SH-SY5Y (cell line): ENCODE results near the gene PRUNE1.

Experiments used
- GATA2 ChIP-seq: IDR thresholded peaks from 2 replicates; pipeline ENCODE4 v1.6.1; 2011; ENCODE audit warnings: mild to moderate bottlenecking, low read depth, low read length
- GATA3 ChIP-seq: IDR thresholded peaks from 2 replicates; pipeline ENCODE4 v1.6.1; 2011; ENCODE audit warnings: low read depth, mild to moderate bottlenecking, low read length, moderate library complexity

Gene PRUNE1

DNA sequence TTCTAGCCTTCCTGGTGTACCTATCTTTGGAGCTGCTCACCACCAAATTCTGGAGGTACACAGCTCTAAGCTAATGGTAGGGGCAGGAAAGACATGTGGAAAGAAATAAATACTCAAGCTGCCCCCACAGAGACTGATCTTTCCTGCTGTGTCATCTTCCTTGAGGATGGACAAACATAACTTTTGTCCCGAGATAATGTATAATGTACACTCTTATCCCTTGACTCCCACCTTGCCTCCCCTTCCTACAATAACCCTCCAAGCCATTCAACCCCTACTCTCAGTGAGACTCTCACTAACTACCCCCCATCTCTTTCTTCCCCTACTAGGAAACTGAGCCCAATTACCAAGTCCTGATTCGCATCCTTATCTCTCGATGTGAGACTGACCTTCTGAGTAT, 14.0 kb upstream of the PRUNE1 start:
- TF ChIP-seq GATA3 (no peak), GATA2 (no peak)

DNA sequence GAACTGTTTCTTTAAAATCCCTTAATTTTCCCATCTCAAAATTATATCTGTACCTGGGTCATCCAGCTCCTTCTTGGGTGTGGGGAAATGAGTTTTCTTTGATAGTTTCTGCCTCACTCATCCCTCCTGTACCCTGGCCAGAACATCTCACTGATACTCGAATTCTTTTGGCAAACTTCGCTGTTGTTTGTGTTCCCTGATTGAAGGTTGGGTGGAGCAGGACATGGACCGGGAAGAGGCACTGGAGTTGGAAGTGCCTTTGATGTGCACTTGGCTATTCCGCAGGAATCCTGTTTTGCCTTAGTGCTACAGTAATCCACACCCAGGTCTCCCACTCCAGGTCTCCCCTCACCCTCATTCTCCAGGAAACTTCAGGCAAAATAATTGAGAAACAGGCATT, 12.8 kb upstream of the PRUNE1 start:
- TF ChIP-seq GATA2 (no peak), GATA3 (no peak)

DNA sequence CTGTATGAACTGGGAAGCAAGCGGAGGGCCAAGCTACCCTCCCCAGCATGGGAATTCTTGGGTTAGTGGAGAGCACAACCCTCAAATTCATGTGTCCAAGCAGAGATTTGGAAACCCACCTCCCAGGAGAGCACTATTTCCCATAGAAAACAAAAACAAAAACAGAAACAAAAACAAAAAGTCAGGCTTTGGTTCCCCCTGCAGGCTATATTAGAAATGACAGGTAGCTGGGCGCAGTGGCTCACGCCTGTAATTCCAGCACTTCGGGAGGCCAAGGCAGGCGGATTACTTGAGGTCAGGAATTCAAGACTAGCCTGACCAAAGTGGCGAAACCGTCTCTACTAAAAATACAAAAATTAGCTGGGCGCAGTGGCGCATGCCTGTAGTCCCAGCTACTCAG, 12.4 kb upstream of the PRUNE1 start:
- TF ChIP-seq GATA2: no peak
- TF ChIP-seq GATA3: no peak

- TF ChIP-seq GATA3 (no peak), GATA2 (no peak)
Observed at GRCh38 chr1:150997126-150997872, 10.9 kb upstream of the PRUNE1 start.

- TF ChIP-seq GATA3 (no peak), GATA2 (no peak)
Observed at GRCh38 chr1:150997949-150998348, 10.3 kb upstream of the PRUNE1 start.

DNA sequence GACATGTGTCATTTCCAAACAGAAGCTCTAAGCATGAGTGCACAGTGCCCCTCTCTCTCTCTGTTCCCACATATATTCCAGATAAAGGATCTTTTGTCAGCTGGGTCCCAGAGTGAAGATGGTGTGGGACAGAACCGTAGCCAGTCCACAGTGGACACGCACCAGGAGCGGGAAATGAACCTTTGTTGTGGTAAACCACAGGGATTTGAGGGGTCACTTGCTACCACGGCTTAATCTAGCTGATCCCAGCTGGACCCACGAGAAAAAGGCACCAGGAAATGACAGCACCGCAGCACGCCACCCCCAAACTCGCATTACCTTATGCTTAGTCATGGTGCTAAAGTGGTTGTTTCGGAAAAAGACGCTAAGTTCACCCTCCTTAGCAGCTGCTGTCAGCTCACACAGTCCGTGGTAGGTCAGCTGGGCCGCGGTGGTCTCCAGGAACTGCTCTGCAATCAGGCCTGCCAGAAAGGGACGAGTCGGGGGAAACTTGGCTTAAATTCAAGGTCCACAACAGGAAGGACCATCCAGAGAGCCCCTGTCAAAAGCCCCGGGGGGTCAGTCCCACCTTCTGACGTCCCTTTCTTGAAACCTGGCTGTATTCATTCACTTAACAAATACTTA, 9.1 kb upstream of the PRUNE1 start:
- TF ChIP-seq GATA2: no peak
- TF ChIP-seq GATA3: no peak

DNA sequence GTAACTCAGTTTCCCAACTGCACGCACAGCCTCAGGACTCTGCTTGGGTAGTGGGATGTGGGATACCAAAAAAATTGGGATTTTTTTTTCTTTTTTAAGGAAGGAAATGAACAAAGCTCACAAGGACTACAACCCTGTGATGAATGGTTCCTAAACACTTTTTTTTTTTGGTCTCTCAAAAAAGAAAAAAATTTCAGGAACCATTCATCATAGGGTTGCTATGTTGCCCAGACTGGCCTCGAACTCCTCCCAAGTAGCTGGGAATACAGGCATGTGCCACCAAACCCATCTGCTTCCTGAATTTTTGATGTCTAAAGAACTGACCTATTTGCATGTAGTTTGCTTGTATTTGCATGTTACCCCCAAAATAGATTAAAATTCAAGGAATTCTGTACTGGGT, 8.3 kb upstream of the PRUNE1 start:
- TF ChIP-seq GATA3 (no peak), GATA2 (no peak)

GRCh38 chr1:151000408-151000807, 7.8 kb upstream of the PRUNE1 start:
- TF ChIP-seq GATA3: no peak
- no peak for TF ChIP-seq GATA2

DNA sequence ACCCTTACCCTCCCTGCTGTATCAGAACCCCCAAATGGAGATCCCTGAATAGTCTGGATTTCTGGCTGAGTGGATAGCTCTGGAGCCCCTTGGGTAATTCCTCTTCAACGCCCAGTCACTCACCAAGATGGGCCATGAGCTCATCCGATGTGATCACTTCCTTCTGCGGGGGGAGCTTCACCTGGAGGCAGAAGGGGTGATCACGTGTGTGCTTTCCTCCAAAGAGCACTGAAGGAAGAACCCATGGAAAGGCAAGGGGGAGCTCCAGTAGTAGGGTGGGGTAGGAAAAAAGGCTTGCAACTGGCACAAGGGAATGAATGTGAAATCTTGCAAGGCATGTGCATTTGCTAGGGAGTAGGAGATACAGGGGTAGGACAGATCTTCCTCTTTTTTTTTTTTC, 6.6 kb upstream of the PRUNE1 start:
- TF ChIP-seq GATA3 (no peak), GATA2 (no peak)

- TF ChIP-seq GATA2 (no peak), GATA3 (no peak)
Observed at GRCh38 chr1:151002051-151002450, 6.2 kb upstream of the PRUNE1 start.

GRCh38 chr1:151002611-151003010, 5.6 kb upstream of the PRUNE1 start:
- TF ChIP-seq GATA3: no peak

DNA sequence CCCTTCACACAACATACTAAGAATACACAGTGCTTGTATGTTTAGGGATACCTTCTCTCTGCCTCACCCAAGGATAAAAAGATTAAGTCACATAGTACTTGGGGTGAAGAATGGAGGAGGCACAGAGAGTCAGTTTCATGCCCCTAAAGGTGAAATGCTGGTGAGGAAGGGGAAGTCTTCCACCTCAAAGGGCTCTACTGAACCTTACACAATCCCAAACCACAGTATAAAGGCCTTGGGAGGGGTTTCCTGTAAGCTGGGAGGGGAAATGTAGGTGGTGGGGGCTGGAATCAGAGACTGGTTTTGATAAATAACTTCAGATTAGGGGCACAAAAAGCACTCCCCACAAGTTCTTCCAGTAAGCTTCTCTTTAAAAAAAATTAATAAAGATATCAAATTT, 5.1 kb upstream of the PRUNE1 start:
- TF ChIP-seq GATA2: no peak
- no peak for TF ChIP-seq GATA3

GRCh38 chr1:151005729-151006319, 2.4 kb upstream of the PRUNE1 start:
- TF ChIP-seq GATA2: no peak
- no peak for TF ChIP-seq GATA3

- TF ChIP-seq GATA3 (no peak), GATA2 (peak; percentile 87)
Observed at GRCh38 chr1:151006327-151007052, 1.8 kb upstream of the PRUNE1 start, which contains the start of gene MINDY1. MINDY1 (minus strand) TSS chr1:151006902; CDS start chr1:151002617, 4,285 bp downstream.
